ENCODE results near the gene TRPM6. TPM values are rescaled to one million over a fixed set of nuclear protein-coding genes. Genes with fewer than 3 reads are reported as not detected.

The TRPM6 gene
- total and polyA plus RNA-seq, 2 experiments from 2014 or later = 0.23 to 0.87 TPM

- Mint-ChIP-seq H3K4me1 (peaks cover 29% of the 10 kb centered on the region), H3K27me3 (ENCODE audit: insufficient read depth, low read depth, poor library complexity) (no peaks in the 10 kb centered on the region), H3K27ac (no peak overlapping the region), H3K36me3 (ENCODE audit: low read depth) (no peaks in the 10 kb centered on the region), H3K4me3 (no peak overlapping the region), H3K9me3 (no peaks in the 10 kb centered on the region)
- TF ChIP-seq POLR2AphosphoS5 (IDR thresholded peaks at IDR 0.05; ENCODE audit: low read depth) (no peak), EZH2 (IDR thresholded peaks at IDR 0.05; ENCODE audit: low read depth, unreplicated experiment) (no peak), ZNF114 (CRISPR knock-in tag; IDR thresholded peaks at IDR 0.05) (no peak), ZNF331 (CRISPR knock-in tag; IDR thresholded peaks at IDR 0.05; ENCODE audit: low read depth) (no peak), STAT1 (IDR thresholded peaks at IDR 0.05; ENCODE audit: unreplicated experiment) (no peak), NANOG (IDR thresholded peaks at IDR 0.05; ENCODE audit: borderline replicate concordance) (no peak), REST (IDR thresholded peaks at IDR 0.05; ENCODE audit: unreplicated experiment) (no peak), ETS1 (IDR thresholded peaks at IDR 0.05) (no peak)
- TF ChIP-seq, protein P1, sequence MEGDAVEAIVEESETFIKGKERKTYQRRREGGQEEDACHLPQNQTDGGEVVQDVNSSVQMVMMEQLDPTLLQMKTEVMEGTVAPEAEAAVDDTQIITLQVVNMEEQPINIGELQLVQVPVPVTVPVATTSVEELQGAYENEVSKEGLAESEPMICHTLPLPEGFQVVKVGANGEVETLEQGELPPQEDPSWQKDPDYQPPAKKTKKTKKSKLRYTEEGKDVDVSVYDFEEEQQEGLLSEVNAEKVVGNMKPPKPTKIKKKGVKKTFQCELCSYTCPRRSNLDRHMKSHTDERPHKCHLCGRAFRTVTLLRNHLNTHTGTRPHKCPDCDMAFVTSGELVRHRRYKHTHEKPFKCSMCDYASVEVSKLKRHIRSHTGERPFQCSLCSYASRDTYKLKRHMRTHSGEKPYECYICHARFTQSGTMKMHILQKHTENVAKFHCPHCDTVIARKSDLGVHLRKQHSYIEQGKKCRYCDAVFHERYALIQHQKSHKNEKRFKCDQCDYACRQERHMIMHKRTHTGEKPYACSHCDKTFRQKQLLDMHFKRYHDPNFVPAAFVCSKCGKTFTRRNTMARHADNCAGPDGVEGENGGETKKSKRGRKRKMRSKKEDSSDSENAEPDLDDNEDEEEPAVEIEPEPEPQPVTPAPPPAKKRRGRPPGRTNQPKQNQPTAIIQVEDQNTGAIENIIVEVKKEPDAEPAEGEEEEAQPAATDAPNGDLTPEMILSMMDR (conservative IDR thresholded peaks at IDR 0.05; ENCODE audit: low read depth in 2 of 2) = no peak
- TF ChIP-seq, protein P2, sequence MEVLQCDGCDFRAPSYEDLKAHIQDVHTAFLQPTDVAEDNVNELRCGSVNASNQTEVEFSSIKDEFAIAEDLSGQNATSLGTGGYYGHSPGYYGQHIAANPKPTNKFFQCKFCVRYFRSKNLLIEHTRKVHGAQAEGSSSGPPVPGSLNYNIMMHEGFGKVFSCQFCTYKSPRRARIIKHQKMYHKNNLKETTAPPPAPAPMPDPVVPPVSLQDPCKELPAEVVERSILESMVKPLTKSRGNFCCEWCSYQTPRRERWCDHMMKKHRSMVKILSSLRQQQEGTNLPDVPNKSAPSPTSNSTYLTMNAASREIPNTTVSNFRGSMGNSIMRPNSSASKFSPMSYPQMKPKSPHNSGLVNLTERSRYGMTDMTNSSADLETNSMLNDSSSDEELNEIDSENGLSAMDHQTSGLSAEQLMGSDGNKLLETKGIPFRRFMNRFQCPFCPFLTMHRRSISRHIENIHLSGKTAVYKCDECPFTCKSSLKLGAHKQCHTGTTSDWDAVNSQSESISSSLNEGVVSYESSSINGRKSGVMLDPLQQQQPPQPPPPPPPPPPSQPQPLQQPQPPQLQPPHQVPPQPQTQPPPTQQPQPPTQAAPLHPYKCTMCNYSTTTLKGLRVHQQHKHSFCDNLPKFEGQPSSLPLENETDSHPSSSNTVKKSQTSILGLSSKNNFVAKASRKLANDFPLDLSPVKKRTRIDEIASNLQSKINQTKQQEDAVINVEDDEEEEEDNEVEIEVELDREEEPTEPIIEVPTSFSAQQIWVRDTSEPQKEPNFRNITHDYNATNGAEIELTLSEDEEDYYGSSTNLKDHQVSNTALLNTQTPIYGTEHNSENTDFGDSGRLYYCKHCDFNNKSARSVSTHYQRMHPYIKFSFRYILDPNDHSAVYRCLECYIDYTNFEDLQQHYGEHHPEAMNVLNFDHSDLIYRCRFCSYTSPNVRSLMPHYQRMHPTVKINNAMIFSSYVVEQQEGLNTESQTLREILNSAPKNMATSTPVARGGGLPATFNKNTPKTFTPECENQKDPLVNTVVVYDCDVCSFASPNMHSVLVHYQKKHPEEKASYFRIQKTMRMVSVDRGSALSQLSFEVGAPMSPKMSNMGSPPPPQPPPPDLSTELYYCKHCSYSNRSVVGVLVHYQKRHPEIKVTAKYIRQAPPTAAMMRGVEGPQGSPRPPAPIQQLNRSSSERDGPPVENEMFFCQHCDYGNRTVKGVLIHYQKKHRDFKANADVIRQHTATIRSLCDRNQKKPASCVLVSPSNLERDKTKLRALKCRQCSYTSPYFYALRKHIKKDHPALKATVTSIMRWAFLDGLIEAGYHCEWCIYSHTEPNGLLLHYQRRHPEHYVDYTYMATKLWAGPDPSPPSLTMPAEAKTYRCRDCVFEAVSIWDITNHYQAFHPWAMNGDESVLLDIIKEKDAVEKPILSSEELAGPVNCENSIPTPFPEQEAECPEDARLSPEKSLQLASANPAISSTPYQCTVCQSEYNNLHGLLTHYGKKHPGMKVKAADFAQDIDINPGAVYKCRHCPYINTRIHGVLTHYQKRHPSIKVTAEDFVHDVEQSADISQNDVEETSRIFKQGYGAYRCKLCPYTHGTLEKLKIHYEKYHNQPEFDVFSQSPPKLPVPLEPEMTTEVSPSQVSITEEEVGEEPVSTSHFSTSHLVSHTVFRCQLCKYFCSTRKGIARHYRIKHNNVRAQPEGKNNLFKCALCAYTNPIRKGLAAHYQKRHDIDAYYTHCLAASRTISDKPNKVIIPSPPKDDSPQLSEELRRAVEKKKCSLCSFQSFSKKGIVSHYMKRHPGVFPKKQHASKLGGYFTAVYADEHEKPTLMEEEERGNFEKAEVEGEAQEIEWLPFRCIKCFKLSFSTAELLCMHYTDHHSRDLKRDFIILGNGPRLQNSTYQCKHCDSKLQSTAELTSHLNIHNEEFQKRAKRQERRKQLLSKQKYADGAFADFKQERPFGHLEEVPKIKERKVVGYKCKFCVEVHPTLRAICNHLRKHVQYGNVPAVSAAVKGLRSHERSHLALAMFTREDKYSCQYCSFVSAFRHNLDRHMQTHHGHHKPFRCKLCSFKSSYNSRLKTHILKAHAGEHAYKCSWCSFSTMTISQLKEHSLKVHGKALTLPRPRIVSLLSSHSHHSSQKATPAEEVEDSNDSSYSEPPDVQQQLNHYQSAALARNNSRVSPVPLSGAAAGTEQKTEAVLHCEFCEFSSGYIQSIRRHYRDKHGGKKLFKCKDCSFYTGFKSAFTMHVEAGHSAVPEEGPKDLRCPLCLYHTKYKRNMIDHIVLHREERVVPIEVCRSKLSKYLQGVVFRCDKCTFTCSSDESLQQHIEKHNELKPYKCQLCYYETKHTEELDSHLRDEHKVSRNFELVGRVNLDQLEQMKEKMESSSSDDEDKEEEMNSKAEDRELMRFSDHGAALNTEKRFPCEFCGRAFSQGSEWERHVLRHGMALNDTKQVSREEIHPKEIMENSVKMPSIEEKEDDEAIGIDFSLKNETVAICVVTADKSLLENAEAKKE (CRISPR knock-in tag; IDR thresholded peaks at IDR 0.05) = no peak
- Histone ChIP-seq H3K27me3 (ENCODE audit: insufficient read depth) (no peaks in the 10 kb centered on the region), H3K9me2 (ENCODE audit: insufficient read depth) (peaks cover 3% of the 10 kb centered on the region; the same call in 1 of the 2 replicates), H3K4me3 (no peak overlapping the region), H3K4me1 (ENCODE audit: insufficient read depth) (peaks cover 30% of the 10 kb centered on the region), H3K79me2 (replicated peaks; ENCODE audit: insufficient read depth) (no peaks in the 10 kb centered on the region), H3K4me2 (no peak overlapping the region), H4K20me1 (replicated peaks; ENCODE audit: insufficient read depth) (no peaks in the 10 kb centered on the region), H3K27ac (ENCODE audit: low read depth) (no peak overlapping the region), H2AFZ (no peak overlapping the region), H3F3A (replicated peaks; ENCODE audit: low read depth) (no peaks in the 10 kb centered on the region), H3K36me3 (ENCODE audit: insufficient read depth) (no peaks in the 10 kb centered on the region)
- ATAC-seq (no peak), DNase-seq (ENCODE audit: low spot score) (no peak)
These were observed 161.1 kb downstream of the TRPM6 start for GRCh38 chr9:74726581-74726980.
